Measurements from ENCODE around the gene CCER1.

DNA sequence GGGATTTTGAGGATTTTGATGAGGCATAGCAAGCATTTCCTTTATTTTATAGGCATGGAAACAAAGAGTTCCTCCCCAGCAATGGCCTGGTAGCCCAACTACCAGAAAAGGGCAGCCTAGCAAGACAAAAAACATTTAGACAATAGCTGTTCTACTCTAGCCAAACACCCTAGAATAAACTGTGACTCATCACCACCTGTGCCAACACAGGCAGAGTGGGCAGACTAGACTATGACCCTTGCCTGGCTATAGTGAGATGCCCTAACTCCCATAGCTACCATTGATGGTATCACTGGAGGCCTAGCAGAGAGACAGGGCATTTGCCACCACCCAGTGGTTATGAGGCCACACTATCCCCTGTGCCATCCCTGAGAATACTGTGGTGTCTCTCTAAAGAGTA is 15.5 kb upstream of the CCER1 start:
- TF ChIP-seq, protein P1, sequence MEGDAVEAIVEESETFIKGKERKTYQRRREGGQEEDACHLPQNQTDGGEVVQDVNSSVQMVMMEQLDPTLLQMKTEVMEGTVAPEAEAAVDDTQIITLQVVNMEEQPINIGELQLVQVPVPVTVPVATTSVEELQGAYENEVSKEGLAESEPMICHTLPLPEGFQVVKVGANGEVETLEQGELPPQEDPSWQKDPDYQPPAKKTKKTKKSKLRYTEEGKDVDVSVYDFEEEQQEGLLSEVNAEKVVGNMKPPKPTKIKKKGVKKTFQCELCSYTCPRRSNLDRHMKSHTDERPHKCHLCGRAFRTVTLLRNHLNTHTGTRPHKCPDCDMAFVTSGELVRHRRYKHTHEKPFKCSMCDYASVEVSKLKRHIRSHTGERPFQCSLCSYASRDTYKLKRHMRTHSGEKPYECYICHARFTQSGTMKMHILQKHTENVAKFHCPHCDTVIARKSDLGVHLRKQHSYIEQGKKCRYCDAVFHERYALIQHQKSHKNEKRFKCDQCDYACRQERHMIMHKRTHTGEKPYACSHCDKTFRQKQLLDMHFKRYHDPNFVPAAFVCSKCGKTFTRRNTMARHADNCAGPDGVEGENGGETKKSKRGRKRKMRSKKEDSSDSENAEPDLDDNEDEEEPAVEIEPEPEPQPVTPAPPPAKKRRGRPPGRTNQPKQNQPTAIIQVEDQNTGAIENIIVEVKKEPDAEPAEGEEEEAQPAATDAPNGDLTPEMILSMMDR (IDR thresholded peaks at IDR 0.05) = no peak
- no peak for TF ChIP-seq POLR2A (IDR thresholded peaks at IDR 0.05)

Measured in right lobe of liver (tissue), 4 donors.